GM12875 (cell line): ENCODE results near the gene COMMD7.
"Not testable (repeated sequence)": the region's sequence is repeated elsewhere in the genome, so short reads cannot be mapped to it uniquely, and the experiment has no call there.

Experiments used
- H3K4me3 ChIP-seq: one replicate; pipeline ENCODE4 v1.5.1; 2011; ENCODE audit warnings: low read depth, low read length, control low read depth
- CTCF ChIP-seq: IDR thresholded peaks from 2 replicates; pipeline ENCODE4 v1.5.1; 2011; ENCODE audit warnings: low read depth, mild to moderate bottlenecking, control low read depth, inconsistent platforms, low read length, moderate library complexity, borderline replicate concordance; ENCODE audit not compliant: insufficient read depth

The COMMD7 gene

GRCh38 chr20:32707691-32708581 is 35.3 kb downstream of the COMMD7 start:
- no peak overlapping the region for H3K4me3 ChIP-seq
- TF ChIP-seq CTCF, result no peak

- H3K4me3 ChIP-seq, result no peak overlapping the region
- TF ChIP-seq CTCF, result no peak
Observed at GRCh38 chr20:32706486-32706885, 36.8 kb downstream of the COMMD7 start.

- no peak overlapping the region for H3K4me3 ChIP-seq
- TF ChIP-seq CTCF, result no peak
Observed at GRCh38 chr20:32702706-32703425, 40.4 kb downstream of the COMMD7 start.

- H3K4me3 ChIP-seq, result no peak overlapping the region
- TF ChIP-seq CTCF, result no peak
Observed at GRCh38 chr20:32697608-32698007, 45.7 kb downstream of the COMMD7 start.

GRCh38 chr20:32695089-32695488 is 48.2 kb downstream of the COMMD7 start:
- TF ChIP-seq CTCF, result no peak
- H3K4me3 ChIP-seq, result no peak overlapping the region

GRCh38 chr20:32688966-32689365 is 54.3 kb downstream of the COMMD7 start:
- not testable (repeated sequence) for H3K4me3 ChIP-seq

- no peak overlapping the region for H3K4me3 ChIP-seq
- no peak for TF ChIP-seq CTCF
Observed at GRCh38 chr20:32687180-32687532, 56.1 kb downstream of the COMMD7 start.
